Heart left ventricle (tissue), 13 donors: Measurements from ENCODE around the gene CCDC187.

Experiments used
- CTCF ChIP-seq, 12 donors: fragments of 200-600 bp; sonication (generic) in 4 of 12; IDR thresholded peaks; one replicate each; pipeline versions ENCODE4 v1.5.0 to v1.8.0; 2018 to 2022; ENCODE audit warnings: antibody characterized with exemption in 12 of 12, mild to moderate bottlenecking in 5 of 12
- POLR2A ChIP-seq, 2 donors: fragments of 450-650 bp; IDR thresholded peaks; one replicate each; pipeline ENCODE4 v1.6.1; 2017; ENCODE audit warnings: antibody characterized with exemption in 2 of 2, mild to moderate bottlenecking in 2 of 2, moderate library complexity in 2 of 2
- donor health status: ischemic (EF 13 %, LVEDD 7.1; RV severe dilation, severe dysfunction).
- donor health status: DM: no; HTN: yes; CAD: no.
- donor health status: DM: no; HTN: no; CAD: no.
- donor health status: ischemic (EF 25% LVEDD 6.9; RV normal size, moderate dysfunction).
- donor health status: ischemic (EF 25% LVEDD 5.7; RV mildly dilated, moderate dysfunction).
- donor health status: ischemic (EF 35%, LVEDD 5.7; RV mildly dilated, moderate dysfunction).
- donor health status: nonischemic (EF 11% LVEDD 7.7; RV severe dilation, severe dysfunction).
- donor health status: DM: yes; HTN: yes; CAD: no.
- donor health status: PGD.
- donor health status: ischemic (EF 29% LVEDD 5.4; RV normal size, mild dysfunction).
- donor health status: nonischemic (EF 23%, LVEDD 6.1; RV moderate dilation, normal function).

- TF ChIP-seq CTCF (IDR thresholded peaks at IDR 0.05) (no peak), POLR2A (IDR thresholded peaks at IDR 0.05) (no peak)
Measured at GRCh38 chr9:136240941-136241340, 63.0 kb downstream of the CCDC187 start.
